NCI-H524 (cell line): ENCODE results near the gene LOC128125822.
"Not testable (repeated sequence)": the region's sequence is repeated elsewhere in the genome, so short reads cannot be mapped to it uniquely, and the experiment has no call there.

Experiments
- DNase-seq, 2 experiments: peaks; one replicate each; lab custom pipeline; 2025; lab: John Stamatoyannopoulos, UW

LOC128125822 gene

GRCh38 chr6:63582579-63583231 lies 10.4 kb downstream of the LOC128125822 start:
- DNase-seq: no peak

DNA sequence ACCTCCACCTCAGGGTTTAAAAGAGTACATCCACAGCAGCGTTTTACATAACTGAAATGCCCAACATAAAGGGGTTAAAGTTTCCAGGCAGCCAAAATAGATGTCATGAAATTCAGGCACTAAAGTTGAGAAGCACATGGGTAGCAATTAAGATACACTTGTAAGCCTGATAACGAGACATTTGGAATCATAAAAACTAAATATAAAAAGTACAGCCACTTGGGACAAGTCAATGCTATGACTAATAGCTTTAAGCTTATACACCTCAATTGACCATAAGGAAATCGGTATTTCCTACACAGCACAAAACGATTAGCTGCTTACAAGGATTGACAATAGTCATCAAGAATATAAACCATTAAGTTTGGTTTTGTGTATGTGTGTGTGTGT lies 11.8 kb downstream of the LOC128125822 start:
- no peak for DNase-seq

DNA sequence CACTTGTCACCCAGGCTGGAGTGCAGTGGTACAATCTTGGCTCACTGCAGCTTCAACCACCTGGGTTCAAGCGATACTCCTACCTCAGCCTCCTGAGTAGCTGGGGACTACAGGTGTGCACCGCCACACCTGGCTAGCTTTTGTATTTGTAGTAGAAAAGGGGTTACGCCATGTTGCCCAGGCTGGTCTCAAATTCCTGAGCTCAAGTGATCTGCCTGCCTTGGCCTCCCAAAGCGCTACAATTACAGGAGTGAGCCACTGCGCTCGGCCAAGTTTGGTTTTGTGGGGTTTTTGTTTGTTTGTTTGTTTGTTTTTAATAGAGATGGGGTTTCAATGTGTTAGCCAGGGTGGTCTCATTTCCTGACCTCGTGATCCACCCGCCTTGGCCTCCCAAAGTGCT lies 12.3 kb downstream of the LOC128125822 start:
- no peak for DNase-seq

- DNase-seq: not testable (repeated sequence)
Observed at GRCh38 chr6:63585652-63586051, 13.4 kb downstream of the LOC128125822 start.

DNA sequence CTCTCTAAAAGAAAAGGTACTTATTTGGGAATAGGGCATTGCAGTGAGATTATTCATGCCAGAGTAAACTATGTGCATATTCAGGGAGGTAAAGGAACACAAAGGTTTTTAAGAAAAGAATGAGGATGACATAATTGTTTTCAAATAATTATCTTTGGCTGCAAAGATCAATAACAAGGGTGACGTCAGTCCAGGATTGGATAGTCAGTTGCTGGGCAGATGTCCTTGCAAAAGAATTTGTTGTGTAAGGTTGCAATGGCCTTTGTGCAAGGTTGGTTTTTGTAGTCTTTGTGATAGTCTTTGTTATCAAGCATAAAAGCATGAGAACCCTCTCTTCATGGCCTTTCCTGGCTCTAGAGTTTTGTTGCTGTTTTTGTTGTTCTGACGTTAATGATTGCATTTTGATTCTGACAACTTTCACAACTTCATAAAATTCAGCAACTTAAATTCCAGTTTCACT lies 17.7 kb downstream of the LOC128125822 start:
- DNase-seq: no peak

DNA sequence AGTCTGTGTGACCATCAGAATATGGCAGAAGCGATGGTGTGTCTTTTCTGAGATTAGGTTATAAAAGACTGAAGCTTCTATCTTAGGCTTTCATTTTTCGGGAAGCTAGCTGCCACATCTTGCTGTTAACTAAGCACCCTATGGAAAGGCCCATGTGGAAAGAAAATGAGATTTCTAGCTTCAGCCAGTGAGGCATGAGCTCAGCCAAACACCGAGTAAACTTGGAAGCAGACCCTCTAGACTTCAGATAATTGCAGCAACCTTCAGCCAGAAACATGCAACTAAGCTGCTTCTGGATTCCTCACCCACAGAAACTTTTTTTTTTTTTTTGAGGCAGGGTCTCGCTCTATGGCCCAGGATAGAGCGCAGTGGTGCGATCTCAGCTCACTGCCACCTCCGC lies 20.6 kb downstream of the LOC128125822 start:
- DNase-seq: no peak

DNA sequence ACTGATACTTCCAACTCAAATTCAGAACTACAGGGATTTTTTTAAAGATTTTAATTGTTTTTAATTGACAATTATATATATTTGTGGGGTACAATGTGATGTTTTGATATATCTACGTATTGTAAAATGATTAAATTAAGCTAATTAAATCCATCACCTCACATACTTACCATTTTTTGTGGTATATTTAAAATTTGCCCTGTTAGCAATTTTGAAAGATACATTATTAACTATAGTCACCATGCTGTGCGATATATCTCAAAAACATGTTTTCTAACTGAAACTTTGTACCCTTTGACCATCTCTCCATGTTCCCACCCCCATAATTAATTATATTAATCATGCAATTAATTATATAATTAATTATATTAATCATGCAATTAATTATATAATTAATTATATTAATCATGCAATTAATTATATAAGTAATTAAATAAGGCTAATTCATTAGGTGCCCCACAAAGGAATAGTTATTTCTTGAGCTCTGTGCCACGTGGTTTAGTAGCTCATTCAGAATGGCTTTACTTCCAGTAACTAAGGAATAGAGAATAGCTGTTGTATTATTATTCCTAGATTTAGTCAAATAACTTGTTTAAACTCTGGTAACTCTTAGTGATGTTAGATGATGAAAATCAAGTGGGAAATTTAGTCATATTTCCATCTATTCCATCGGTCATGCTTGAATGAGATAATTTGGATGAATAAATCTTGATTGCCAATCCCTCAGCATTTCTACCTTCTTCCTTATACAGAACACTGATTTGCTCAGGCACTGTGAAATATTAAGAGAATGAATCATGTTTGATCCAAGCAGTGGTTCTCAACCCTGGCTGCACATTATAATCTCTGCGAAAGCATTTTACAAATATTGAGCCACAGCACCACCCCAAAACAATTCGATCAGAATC lies 25.1 kb downstream of the LOC128125822 start:
- no peak for DNase-seq

DNA sequence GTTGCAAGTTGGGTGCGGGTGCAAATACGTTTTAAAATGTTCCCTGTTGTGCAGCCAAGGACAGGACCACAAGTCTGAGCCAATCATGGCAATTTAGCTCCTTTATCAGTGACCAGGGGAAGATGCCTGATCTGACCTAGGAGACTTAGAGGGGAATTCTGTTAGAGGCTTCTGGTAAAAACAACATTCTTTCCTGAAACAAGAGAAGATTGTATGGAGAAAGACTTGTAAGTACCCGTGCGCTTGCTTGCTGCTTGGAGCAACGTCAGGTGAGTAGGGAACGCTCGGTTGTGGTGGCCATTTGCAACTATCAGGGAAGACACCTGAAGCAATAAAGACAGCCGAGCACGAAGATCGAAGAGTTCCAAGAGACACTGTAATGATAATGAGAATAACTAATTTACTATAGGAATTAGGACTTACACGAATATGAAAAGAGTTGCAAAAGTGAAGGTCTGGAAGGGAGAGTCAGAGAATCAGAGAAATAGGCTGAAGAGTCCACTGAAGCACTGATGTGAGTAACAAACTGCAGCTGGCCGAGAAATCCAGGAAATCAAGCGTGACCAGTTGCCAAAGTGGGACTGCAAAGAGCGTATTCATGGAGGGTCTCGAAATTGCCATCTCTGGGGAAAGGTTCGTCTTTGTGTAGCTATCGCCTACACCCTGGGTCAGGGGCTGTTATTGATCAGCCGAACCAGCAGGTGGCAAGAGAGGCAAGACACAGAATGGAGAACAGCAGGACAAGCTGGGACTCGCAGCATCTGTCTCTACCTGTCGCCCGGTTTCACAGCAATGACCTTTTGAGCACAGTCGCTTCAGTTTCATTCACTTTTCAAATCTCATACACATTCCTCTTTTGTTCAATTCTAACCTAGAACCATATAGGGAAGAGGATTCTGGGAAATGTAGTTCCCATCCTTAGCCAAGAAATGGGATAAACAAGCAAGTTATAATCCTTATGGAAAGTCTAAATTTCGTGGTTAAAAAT lies 26.1 kb downstream of the LOC128125822 start:
- peak; percentile 71 to 90 for DNase-seq

- DNase-seq: no peak
Observed at GRCh38 chr6:63599243-63599642, 27.0 kb downstream of the LOC128125822 start.

DNA sequence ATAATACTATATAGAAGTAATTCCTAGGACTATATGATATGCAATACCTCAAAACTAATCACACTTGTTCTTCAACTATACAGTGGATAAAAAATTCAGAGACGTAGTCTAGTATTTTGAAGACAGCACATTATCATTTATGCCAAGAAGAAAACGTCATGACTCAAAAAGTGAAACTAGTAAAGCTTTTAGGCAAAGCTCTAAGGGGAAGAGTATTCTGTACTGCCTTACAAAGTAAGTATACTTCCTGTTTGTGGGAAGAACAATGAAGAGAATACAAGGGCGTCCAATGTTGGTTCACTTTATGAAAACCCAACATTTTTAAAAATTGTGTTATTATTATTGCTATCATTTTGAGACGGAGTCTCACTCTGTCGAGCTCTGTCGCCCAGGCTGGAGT lies 27.9 kb downstream of the LOC128125822 start:
- no peak for DNase-seq

DNA sequence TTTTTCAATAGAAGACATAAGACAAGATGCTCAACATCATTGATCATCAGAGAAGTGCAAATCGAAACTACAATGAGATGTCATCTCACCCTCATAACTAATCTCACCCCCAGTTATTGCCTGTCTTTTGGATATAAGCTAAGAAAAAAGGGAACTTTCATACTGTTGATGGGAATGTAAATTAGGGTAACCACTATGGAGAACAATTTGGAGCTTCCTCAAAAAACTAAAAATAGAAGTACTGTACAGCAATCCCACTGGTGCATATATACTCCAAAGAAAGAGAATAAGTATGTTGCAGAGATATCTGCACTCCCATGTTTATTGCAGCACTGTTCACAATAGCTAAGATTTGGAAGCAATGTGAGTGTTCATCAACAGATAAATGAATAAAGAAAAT lies 37.0 kb downstream of the LOC128125822 start:
- DNase-seq: no peak

GRCh38 chr6:63610944-63611343 lies 38.7 kb downstream of the LOC128125822 start:
- no peak for DNase-seq

DNA sequence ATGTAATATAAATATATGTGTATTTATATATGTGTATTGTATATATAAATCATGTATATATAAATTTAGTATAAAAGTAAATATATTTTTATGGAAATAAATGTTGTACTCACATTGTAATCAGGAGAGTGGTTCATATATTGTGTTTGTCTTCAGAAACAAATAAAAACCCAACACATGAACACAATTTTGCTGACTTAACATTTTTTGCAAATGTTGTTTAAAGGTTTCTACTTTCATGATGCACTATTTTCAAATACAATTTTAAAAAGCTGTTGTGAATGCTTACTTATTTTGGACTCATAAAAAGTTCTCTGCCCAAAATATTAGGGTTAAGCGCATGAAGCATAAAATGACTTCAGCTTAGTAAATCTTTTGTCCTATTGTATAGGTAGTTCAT lies 39.3 kb downstream of the LOC128125822 start:
- DNase-seq: no peak

DNA sequence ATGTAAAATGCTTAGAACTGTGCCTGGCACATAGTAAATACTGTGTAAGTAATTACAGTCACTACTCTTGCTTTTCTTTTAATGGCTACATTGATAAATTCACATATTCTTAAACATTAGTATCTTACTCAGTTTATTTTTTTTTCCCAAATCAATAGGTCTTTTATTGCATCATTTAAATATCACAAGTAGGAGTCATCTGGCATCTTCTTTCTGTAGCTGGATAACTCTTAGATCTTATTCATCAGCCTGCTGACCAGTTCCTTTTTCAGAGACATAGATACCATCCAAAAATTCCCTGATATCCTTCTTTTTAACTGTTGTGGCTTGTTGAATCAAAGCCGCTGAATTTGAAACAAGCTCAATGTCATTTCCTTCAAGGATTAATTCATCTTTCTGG lies 43.3 kb downstream of the LOC128125822 start:
- no peak for DNase-seq
